ENCODE results near the gene ACY1.

GRCh38 chr3:51998774-51999173 lies 15.4 kb downstream of the ACY1 start:
- TF ChIP-seq FOXP2 (optimal IDR thresholded peaks at IDR 0.05; ENCODE audit: control extremely low read depth, extremely low read length, insufficient read depth) (no peak), EZH2 (IDR thresholded peaks at IDR 0.05) (no peak), POLR2AphosphoS5 (IDR thresholded peaks at IDR 0.05; ENCODE audit: borderline replicate concordance, low read depth, low read length) (no peak)

Data from SK-N-MC (cell line).